VCaP (cell line): Measurements from ENCODE around the gene FABP6.

Experiments used
- H3K27ac ChIP-seq: fragments of 450-650 bp; 2 replicates; pipeline ENCODE4 v1.5.1; 2017
- TF ChIP-seq, protein P1 (sequence below): fragments of 450-650 bp; conservative IDR thresholded peaks from 2 replicates; pipeline ENCODE4 v1.5.1; 2017; ENCODE audit warnings: mild to moderate bottlenecking, moderate library complexity

FABP6 gene

DNA sequence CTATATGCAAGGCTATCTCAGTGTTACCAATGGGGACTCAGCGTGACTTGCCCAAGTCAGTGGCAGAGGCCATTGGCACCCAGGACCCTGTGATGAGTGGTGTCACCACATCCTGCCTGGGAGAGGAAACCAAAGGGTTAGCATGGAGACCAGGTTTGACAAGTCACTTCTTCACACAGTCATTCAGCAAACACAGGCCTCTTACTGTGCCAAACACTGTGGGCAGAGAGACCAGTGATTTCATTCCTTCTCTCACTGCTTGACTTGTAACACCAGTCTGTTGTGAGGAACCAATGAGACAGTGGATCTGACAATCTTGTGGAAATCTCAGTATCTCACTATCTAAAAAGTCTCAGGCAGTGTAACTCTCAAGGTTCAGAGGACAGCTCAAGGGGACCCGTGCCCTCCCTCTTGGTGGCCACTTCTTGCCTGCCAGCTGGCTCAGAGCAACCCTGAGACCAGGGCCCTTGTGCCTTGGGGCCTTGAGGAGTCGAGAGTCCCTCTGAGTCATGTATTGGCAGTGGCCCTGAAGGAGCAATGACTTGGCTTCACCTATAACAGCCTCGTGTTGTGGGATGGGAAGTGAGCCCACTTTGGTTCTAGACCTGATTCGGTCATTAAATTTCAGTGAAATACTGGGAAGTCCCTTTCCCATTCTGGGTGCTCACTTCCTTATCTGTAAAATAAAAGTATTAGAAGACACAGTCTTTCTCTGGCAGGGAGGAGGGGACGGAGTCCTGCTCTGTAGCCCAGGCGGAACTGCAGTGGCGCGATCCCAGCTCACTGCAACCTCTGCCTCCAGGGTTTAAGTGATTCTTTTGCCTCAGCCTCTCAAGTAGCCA, 1.6 kb downstream of the FABP6 start:
- no peak overlapping the region for H3K27ac ChIP-seq
- TF ChIP-seq, protein P1, sequence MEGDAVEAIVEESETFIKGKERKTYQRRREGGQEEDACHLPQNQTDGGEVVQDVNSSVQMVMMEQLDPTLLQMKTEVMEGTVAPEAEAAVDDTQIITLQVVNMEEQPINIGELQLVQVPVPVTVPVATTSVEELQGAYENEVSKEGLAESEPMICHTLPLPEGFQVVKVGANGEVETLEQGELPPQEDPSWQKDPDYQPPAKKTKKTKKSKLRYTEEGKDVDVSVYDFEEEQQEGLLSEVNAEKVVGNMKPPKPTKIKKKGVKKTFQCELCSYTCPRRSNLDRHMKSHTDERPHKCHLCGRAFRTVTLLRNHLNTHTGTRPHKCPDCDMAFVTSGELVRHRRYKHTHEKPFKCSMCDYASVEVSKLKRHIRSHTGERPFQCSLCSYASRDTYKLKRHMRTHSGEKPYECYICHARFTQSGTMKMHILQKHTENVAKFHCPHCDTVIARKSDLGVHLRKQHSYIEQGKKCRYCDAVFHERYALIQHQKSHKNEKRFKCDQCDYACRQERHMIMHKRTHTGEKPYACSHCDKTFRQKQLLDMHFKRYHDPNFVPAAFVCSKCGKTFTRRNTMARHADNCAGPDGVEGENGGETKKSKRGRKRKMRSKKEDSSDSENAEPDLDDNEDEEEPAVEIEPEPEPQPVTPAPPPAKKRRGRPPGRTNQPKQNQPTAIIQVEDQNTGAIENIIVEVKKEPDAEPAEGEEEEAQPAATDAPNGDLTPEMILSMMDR: no peak

- TF ChIP-seq, protein P1: no peak
- H3K27ac ChIP-seq: no peak overlapping the region
These were observed 2.6 kb downstream of the FABP6 start for GRCh38 chr5:160231783-160232342.

GRCh38 chr5:160233215-160233614, 3.9 kb downstream of the FABP6 start:
- TF ChIP-seq, protein P1: no peak
- no peak overlapping the region for H3K27ac ChIP-seq

DNA sequence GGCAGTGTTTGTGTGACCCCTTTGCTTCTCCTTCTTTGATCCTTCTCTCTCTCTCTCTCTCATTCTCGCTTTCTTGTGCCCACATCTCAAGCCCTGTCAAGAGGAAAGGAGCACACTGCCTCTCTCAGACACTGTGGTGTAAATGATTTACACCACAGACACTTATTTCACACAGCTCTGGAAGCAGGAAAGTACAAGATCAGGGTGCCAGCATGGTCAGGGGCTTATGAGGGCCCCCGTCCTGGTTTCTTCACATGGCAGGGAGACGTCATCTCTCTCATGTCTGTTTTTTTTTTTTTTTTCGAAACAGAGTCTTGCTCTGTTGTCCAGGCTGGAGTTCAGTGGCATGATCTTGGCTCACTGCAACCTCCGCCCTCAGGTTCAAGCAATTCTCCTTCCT, 6.4 kb downstream of the FABP6 start:
- no peak overlapping the region for H3K27ac ChIP-seq
- TF ChIP-seq, protein P1: no peak

GRCh38 chr5:160237571-160238093, 8.3 kb downstream of the FABP6 start:
- TF ChIP-seq, protein P1: no peak
- H3K27ac ChIP-seq: no peak overlapping the region

DNA sequence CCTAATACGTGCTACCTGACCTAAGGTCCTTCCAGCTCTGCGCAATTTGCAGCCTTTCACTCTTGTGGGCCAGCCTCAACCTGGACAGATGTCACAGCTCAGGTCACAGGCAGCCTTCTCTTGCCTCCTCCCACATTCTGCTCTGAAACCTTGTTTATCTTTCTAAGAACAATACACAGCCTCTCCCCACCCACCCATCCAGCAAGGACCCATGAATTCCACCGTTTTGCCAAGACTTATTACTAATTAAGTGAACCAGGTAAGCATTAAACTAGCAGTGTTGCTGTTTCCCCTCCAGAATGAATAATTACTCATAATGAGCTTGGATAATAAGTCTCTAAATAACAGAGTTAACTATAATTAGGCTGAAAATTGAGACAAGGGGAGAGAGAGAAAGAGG, 11.0 kb downstream of the FABP6 start:
- TF ChIP-seq, protein P1: no peak
- H3K27ac ChIP-seq: no peak overlapping the region

DNA sequence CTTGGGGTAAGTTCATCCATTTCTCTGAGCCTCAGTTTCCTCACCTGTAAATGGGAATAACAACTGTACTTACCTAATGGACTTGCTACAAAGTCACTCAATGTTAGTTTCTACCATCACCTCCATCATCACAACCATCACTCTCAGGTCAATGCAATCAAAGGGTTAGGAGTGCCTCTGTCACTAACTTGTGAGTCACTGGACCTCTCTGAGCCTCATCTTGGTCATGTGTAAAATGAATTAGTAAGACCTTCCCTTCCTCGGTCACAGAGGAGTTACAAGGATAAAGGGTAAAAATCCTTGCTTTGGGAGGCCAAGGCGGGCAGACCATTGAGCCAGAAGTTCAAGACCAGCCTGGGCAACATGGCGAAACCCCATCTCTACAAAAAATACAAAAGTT, 12.8 kb downstream of the FABP6 start:
- TF ChIP-seq, protein P1: no peak
- H3K27ac ChIP-seq: no peak overlapping the region
